ENCODE measurements around the gene AADACL2.

DNA sequence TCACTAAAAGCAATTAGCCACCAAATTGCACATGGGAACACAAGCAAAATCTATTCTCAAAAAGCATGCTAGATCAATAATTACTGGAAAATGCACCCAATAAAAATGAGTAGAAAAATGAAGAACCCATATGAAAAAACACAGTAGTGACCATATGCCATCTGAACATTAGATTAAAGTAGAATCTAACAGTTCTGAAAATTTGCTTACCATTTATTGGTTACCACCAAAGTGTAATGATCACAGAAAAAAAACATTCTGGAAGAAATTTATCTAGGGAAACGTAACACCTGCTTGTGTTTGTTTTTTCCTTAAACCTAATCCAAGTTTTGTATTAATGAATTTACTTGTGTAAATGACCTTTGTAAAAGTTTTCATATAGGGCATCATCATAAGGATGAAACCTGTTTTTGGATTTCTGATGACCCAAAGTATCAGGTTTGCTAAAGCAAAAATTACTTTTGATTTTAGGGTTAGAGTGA is 42.6 kb downstream of the AADACL2 start:
- TF ChIP-seq, protein P1, sequence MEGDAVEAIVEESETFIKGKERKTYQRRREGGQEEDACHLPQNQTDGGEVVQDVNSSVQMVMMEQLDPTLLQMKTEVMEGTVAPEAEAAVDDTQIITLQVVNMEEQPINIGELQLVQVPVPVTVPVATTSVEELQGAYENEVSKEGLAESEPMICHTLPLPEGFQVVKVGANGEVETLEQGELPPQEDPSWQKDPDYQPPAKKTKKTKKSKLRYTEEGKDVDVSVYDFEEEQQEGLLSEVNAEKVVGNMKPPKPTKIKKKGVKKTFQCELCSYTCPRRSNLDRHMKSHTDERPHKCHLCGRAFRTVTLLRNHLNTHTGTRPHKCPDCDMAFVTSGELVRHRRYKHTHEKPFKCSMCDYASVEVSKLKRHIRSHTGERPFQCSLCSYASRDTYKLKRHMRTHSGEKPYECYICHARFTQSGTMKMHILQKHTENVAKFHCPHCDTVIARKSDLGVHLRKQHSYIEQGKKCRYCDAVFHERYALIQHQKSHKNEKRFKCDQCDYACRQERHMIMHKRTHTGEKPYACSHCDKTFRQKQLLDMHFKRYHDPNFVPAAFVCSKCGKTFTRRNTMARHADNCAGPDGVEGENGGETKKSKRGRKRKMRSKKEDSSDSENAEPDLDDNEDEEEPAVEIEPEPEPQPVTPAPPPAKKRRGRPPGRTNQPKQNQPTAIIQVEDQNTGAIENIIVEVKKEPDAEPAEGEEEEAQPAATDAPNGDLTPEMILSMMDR (IDR thresholded peaks at IDR 0.05): no peak
- TF ChIP-seq EP300 (IDR thresholded peaks at IDR 0.05; ENCODE audit: borderline replicate concordance in 1 of 2, low read depth in 1 of 2, low read length in 1 of 2) (no peak), FOXM1 (IDR thresholded peaks at IDR 0.05; ENCODE audit: low read depth) (no peak), MEF2A (IDR thresholded peaks at IDR 0.05; ENCODE audit: borderline replicate concordance, low read depth) (no peak)
